IMR-90 (cell line): ENCODE data around the gene KDM3A.

ENCODE experiments used
- BHLHE40 ChIP-seq: fragments of 150-350 bp; IDR thresholded peaks from 2 replicates; pipeline ENCODE4 v1.6.1; 2016; ENCODE audit warnings: mild to moderate bottlenecking, low read depth, low read length
- CHD1 ChIP-seq: IDR thresholded peaks from 2 replicates; pipeline ENCODE4 v1.6.1; 2012; ENCODE audit warnings: low read depth, low read length, improper control_type of control experiment
- CTCF ChIP-seq: conservative IDR thresholded peaks from 2 replicates; pipeline ENCODE4 v1.5.1; 2012; ENCODE audit warnings: mild to moderate bottlenecking, low read depth, low read length, improper control_type of control experiment
- ELK1 ChIP-seq: fragments of 150-350 bp; IDR thresholded peaks from 2 replicates; pipeline ENCODE4 v1.6.1; 2016; ENCODE audit warnings: low read depth, mild to moderate bottlenecking, low read length, moderate library complexity, borderline replicate concordance
- MXI1 ChIP-seq: IDR thresholded peaks from 2 replicates; pipeline ENCODE4 v1.6.1; 2012; ENCODE audit warnings: low read depth, mild to moderate bottlenecking, low read length, moderate library complexity, borderline replicate concordance
- POLR2A ChIP-seq: IDR thresholded peaks from 2 replicates; pipeline ENCODE4 v1.6.1; 2012; ENCODE audit warnings: mild to moderate bottlenecking, low read depth, low read length
- RAD21 ChIP-seq: IDR thresholded peaks from 2 replicates; pipeline ENCODE4 v1.6.1; 2012; ENCODE audit warnings: low read length, improper control_type of control experiment
- RCOR1 ChIP-seq: IDR thresholded peaks from 2 replicates; pipeline ENCODE4 v1.6.1; 2012; ENCODE audit warnings: mild to moderate bottlenecking, low read length, improper control_type of control experiment; ENCODE audit not compliant: insufficient replicate concordance
- RFX5 ChIP-seq: IDR thresholded peaks from 2 replicates; pipeline ENCODE4 v1.8.0; 2012; ENCODE audit warnings: low read depth, mild to moderate bottlenecking, low read length, moderate library complexity
- SMC3 ChIP-seq: fragments of 150-350 bp; IDR thresholded peaks from 2 replicates; pipeline ENCODE4 v1.6.1; 2016; ENCODE audit warnings: low read depth, mild to moderate bottlenecking, antibody characterized with exemption, low read length, moderate library complexity

- no peak for TF ChIP-seq CTCF
- no peak for TF ChIP-seq POLR2A
- TF ChIP-seq RFX5: no peak
- TF ChIP-seq MXI1: no peak
- no peak for TF ChIP-seq RCOR1
- TF ChIP-seq CHD1: no peak
- TF ChIP-seq BHLHE40: no peak
- TF ChIP-seq RAD21: no peak
- no peak for TF ChIP-seq SMC3
- TF ChIP-seq ELK1: no peak
These were observed 20.0 kb downstream of the KDM3A start for GRCh38 chr2:86461042-86461743.
